HG02798 (cell line): ENCODE data around the gene AHCYL1.
A peak's percentile ranks its signal among the peaks of the same experiment; 100 is the strongest.
"Not testable (repeated sequence)": the region's sequence is repeated elsewhere in the genome, so short reads cannot be mapped to it uniquely, and the experiment has no call there.

Experiments
- ATAC-seq: cut with Tn5 transposase; IDR thresholded peaks from one replicate; pipeline ENCODE4 v1.9.1; 2021; ENCODE audit warnings: mild to moderate bottlenecking; ENCODE audit not compliant: unreplicated experiment, poor library complexity

Gene AHCYL1

GRCh38 chr1:109984456-109985246, at the start of gene AHCYL1:
TSS of gene AHCYL1 (plus strand) at chr1:109984765. CDS start at chr1:109985053, 288 bp downstream.
- peak; percentile 98 for ATAC-seq

GRCh38 chr1:109935451-109935900, 49.1 kb upstream of the AHCYL1 start:
- ATAC-seq, result no peak

GRCh38 chr1:109937738-109938137, 46.8 kb upstream of the AHCYL1 start:
- no peak for ATAC-seq

GRCh38 chr1:109938556-109938955, 46.0 kb upstream of the AHCYL1 start:
- no peak for ATAC-seq

GRCh38 chr1:109942434-109942833, 42.1 kb upstream of the AHCYL1 start:
- ATAC-seq, result no peak

GRCh38 chr1:109944541-109944940, 40.0 kb upstream of the AHCYL1 start:
- ATAC-seq, result no peak

DNA sequence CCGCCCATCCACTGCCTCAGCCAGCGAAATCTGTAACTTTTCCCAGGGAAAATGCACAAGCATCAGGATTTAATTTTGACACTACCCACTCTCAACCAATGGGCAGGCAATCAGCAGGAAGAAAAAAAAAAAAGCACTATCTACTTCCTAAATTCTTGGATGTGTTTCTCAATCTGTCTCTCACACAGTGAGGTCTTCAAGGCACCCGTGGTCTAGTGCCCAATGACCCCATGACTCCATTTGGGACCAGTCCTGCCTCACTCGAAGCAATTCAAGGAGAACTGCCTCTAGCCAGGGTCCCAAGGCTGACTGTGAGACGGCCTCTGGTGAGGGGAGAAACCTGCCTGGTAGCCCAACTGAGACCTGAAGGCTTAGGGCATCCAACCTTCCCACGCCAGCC, 38.1 kb upstream of the AHCYL1 start:
- ATAC-seq, result no peak

DNA sequence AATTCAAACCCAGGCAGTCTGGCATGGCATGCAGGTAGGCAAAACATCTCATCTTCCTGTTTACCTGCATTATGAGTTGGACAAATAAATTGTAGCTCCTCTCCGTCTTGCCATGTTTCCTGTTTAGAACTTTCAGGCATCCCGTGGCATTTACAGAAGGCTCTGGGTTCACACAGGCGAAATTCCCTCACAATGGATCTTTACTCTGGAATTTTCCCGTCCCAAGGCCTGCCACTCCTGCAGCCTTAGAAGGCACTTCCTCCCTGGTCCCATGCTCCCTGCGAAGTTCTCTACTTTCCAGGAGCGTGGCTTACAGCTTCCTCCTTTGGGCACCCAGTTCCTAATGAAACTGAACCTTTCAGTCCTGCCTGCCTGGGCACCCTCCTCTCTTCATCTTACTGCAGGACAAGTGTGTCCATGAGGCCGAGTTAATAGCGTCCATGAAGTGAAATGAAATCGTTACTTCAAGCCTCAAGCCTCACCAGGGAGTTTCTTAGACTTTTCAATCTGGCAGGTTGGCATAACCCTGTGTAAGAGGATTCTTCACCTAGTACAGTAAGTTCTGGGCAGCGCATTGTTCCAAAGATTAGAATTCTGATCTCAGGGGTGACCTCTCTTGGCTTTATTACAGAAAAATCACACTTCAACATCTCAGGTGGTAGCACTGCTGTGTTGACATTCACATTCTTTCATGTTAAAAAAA, 36.8 kb upstream of the AHCYL1 start:
- ATAC-seq, result no peak

GRCh38 chr1:109948285-109948630, 36.3 kb upstream of the AHCYL1 start:
- ATAC-seq, result no peak

DNA sequence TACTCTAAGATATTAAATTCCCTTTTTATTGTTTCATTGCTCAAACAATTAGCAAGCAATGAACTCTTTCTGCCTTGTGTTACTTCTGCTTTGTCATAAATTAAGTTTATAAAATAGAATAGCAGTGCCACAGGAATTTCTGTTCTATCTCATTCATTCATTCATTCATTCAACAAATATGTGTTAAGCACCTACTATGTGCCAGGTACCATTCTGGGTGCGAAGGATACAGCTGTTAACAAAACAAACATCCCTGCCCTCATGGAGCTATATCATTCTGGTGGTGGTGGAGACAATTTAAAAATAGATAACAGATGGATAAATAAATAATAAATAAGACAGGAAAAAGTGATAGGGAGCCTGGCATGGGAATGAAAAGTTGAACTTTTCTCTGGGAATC, 34.5 kb upstream of the AHCYL1 start:
- ATAC-seq, result no peak

- ATAC-seq, result no peak
These were observed 34.1 kb upstream of the AHCYL1 start for GRCh38 chr1:109950509-109950908.

DNA sequence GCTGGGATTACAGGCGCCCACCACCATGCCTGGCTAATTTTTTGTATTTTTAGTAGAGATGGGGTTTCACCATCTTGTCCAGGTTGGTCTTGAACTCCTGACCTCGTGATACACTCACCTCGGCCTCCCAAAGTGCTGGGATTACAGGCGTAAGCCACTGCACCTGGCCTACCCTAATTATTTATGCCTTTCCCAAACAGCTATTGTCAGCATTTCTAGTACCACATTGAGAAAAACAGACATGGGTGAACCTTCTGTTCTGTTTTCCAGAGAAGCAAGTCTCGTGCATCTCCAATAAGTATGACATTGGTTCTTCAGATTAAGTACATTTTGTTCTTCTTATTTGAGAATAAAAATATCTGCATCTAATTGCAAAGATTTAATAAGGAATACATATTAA, 33.1 kb upstream of the AHCYL1 start:
- not testable (repeated sequence) for ATAC-seq

DNA sequence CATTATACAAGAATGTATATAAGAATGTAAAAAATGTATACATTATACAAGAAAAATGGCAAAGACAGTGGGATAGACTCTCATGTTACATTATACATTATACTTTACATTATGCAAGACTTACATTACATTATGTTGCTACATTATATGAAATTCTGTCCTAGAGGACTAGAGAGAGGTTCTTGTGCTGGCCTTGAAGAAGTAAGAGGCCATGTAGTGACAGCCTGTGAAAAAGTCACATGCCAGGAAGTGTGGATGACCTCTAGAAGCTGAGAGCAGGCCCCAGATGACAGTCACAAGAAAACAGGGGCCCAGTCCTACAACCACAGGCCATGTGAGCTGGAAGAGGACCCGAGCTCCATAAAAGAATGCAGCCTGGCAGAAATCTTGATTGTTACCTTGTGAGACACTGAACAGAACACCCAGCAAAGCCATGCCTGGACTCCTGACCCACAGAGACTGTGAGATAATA, 30.5 kb upstream of the AHCYL1 start:
- no peak for ATAC-seq

DNA sequence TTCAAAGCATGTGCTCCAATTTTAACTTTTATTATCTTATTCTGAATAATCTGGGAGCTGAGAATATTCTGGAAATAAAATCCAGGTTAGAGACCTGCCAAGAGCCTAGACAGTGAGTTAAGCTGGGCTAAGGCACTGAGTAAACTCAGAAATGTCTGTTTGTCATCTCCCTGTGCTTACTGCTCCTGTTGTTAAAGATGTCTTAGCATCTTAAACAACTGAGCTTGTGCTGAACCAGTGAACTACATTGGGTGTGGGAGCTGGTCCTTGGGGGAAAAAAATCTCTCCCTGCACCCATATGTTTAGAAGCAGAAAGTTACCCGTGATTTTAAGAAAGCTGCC, 25.0 kb upstream of the AHCYL1 start:
- no peak for ATAC-seq

DNA sequence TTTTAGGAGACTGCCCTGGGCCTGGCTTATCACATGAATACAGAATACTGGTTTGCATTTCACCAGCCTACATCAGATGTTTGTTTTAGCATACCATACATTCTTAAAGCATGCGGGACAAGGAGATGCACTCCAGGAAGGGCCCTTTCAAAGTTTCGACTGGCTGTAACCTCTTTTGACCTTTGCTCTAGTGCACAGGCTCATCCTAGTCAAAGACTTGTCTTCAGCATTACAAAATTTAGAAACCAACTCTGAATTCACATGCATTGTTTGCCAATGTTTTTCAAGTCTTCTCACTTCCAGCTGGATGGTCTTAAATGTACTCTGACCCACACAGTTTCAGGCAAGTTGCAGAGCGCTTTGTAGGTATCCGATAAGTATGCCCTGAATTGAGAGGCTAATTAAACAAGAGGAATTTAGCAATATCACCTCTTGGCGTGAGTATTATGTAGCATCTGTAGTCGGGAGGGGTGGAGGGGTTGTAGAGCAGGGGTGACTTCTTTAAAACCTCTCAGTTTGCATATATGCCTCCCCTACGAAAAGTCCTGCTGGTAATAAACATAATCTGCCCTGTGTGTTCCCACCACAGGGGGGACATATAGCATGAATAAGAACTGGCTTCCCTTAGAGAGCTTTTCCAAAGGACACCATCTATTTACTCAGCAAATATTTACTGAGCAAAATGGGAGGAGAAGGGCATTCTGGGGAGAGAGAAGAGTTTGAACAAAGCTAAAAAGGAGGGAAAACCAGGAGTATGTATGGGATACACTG, 24.4 kb upstream of the AHCYL1 start:
- ATAC-seq, result no peak

DNA sequence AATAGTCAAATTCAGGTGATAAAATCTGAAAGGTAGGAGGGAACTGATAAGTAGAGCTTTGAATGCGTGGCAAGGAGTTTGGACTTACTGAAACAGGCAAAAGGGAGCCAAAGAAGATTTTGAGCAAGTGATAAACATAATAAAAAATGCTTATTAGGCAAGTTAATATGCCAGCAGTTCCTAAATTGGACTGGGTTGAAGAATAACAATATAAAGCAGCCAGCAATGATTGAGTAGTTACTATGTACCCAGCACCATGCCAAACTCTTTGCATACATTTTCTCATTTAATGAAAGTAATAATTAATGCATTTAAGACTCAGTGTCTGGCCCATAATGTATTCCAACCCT, 23.8 kb upstream of the AHCYL1 start:
- ATAC-seq, result no peak

DNA sequence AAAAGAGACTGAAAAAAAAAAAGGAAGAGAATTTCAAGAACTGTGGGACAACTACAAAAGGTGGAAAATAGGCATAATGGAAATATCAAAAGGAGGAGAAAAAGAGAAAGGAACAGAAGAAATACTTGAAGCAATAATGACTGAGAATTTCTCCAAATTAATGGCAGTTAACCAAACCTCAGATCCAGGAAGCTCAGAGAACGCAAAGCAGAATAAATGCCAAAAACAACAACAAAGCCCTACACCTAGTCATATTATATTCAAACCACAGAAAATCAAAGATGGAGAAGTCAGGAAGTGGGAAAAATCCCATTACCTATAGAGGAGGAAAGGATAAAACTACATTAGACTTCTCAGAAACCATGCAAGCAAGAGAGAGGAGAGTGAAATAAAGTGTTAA, 20.7 kb upstream of the AHCYL1 start:
- no peak for ATAC-seq

- ATAC-seq, result no peak
These were observed 15.3 kb upstream of the AHCYL1 start for GRCh38 chr1:109969146-109969829.

DNA sequence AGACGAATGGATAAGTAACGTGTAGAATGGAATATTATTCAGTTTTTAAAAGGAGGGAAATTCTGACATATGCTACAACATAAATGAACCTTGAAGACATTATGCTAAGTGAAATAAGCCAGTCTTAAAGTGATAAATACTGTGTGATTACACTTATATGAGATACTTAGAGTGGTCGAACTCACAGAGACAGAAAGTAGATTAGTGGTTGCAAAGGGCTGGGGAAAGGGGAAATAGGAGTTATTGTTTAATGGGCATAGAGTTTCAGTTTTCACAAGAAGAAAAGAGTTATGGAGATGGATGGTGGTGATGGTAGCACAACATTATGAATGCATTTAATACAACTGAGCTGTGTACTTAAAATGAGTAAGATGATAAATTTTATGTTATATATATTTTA, 14.7 kb upstream of the AHCYL1 start:
- ATAC-seq, result no peak

DNA sequence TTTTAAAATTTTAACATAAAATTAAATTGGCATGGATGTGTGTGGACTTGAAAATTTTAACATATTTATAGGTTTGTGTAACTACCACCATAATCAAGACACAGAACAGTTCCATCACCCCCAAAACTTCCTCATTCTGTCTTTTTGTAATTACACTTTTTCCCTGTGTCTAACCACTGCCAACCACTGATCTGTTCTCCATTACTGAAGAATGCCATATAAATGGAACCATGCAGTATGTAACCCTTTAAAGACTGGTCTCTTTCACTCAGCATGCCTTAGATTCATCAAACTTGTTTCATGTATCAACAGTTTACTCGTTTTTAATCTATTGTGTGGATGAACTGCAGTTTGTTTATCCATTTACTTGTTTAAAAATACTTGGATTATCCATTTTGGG, 13.0 kb upstream of the AHCYL1 start:
- ATAC-seq, result no peak

GRCh38 chr1:109974191-109974590, 10.4 kb upstream of the AHCYL1 start:
- no peak for ATAC-seq
